ENCODE results near the gene ADCY1. TPM values are rescaled to one million over a fixed set of nuclear protein-coding genes. Genes with fewer than 3 reads are reported as not detected.

ADCY1 gene
- total and polyA plus RNA-seq, 5 donors from 2014 or later = not detected

DNA sequence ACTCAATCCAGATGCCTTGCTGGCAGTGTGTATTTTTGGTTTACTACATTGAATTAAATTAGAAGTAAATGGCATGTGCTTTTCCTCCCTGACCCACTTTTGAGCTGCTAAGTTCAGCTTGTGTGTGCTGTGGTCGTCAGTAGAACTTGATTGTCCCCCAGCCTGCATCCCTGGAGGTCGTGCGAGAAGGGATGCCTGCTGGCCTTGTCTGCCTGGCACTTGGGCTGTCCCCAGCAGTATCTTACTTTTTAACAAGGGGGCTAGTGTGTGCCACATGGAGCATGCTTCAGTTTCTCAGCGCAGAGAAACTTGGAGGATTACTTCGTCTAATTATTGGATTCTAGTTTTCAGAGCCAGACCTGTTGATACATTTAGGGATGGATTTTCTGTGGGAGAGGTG is 80.2 kb downstream of the ADCY1 start:
- Histone ChIP-seq H3K4me1 (ENCODE audit: control insufficient read depth, insufficient read depth, low read length, poor library complexity, severe bottlenecking) (no peaks in the 10 kb centered on the region), H3K4me3 (ENCODE audit: low read depth, low read length) (no peak overlapping the region), H3K9me3 (ENCODE audit: control insufficient read depth in 2 of 2, low read length in 2 of 2) (no peaks in the 10 kb centered on the region), H3K27me3 (ENCODE audit: control insufficient read depth, insufficient read depth, low read length) (no peaks in the 10 kb centered on the region), H3K36me3 (ENCODE audit: control insufficient read depth, insufficient read depth, low read length) (no peaks in the 10 kb centered on the region), H3K27ac (ENCODE audit: insufficient read depth, low read length, poor library complexity, severe bottlenecking) (no peak overlapping the region)
- no peaks in the 10 kb centered on the region for H3K4me1 Mint-ChIP-seq
- no peak overlapping the region for H3K4me3 Mint-ChIP-seq
- H3K27ac Mint-ChIP-seq = no peak overlapping the region
- H3K36me3 Mint-ChIP-seq = no peaks in the 10 kb centered on the region
- H3K9me3 Mint-ChIP-seq = peaks cover 0 to 3% (median 0%) of the 10 kb centered on the region in 7 donors
- ATAC-seq (ENCODE audit: low read depth in 2 of 2) (no peak), DNase-seq (no peak)
- H3K27me3 Mint-ChIP-seq = peaks cover 4% of the 10 kb centered on the region

DNA sequence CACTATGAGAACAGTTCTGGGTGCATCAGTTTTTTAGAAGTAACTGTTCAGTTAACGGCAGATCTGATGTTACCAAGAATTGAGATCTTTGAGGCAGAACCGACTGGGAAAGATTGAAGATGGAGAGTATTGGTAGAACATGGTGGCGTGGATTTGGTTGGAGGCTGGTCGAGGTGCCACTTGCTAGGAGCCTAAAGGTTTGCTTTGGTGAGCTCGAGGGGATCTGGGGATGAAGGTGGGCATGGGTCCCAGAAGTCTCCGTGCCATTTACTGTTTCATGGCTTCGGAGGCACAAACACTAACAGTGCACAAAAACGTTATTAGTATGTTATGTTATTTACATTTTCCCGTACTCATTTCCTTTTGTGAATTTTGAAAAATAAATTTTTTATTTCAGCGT is 81.4 kb downstream of the ADCY1 start:
- no peak overlapping the region for H3K27ac ChIP-seq (ENCODE audit: insufficient read depth, low read length, poor library complexity, severe bottlenecking)
- H3K4me1 Mint-ChIP-seq = no peaks in the 10 kb centered on the region
- no peak overlapping the region for H3K4me3 ChIP-seq (ENCODE audit: low read depth, low read length)
- no peaks in the 10 kb centered on the region for H3K9me3 ChIP-seq (ENCODE audit: control insufficient read depth in 2 of 2, low read length in 2 of 2)
- no peak overlapping the region for H3K27ac Mint-ChIP-seq
- H3K4me3 Mint-ChIP-seq = no peak overlapping the region
- H3K36me3 Mint-ChIP-seq = no peaks in the 10 kb centered on the region
- H3K4me1 ChIP-seq (ENCODE audit: control insufficient read depth, insufficient read depth, low read length, poor library complexity, severe bottlenecking) = no peaks in the 10 kb centered on the region
- ATAC-seq (ENCODE audit: low read depth in 2 of 2) = no peak
- no peaks in the 10 kb centered on the region for H3K36me3 ChIP-seq (ENCODE audit: control insufficient read depth, insufficient read depth, low read length)
- DNase-seq = no peak
- H3K9me3 Mint-ChIP-seq = peaks cover 0 to 3% (median 0%) of the 10 kb centered on the region in 7 donors
- H3K27me3 ChIP-seq (ENCODE audit: control insufficient read depth, insufficient read depth, low read length) = no peaks in the 10 kb centered on the region
- peaks cover 4% of the 10 kb centered on the region for H3K27me3 Mint-ChIP-seq

DNA sequence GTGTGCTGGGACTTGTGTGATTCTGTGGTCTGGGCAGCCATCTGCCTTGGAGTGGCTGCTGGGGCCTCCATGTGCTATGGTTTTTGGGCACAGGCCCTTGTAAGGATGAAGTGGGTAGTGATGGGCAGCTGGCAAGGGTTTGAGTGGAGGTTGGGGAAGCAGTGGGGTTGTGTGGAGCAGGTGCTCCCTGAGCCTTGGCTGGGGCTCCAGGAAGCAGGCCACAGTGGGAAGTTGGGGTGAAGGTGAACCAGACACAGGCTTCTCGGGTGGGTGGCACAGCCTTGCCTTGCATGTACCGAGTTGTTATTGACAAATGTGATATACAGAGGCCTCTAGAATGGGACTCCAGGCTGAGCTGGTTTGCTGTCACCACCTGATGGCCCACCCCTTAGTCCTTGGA is 82.3 kb downstream of the ADCY1 start:
- no peaks in the 10 kb centered on the region for H3K27me3 ChIP-seq (ENCODE audit: control insufficient read depth, insufficient read depth, low read length)
- Mint-ChIP-seq H3K27ac (peak overlapping the region in 1 of 3 donors; percentile 84), H3K4me3 (no peak overlapping the region), H3K27me3 (peaks cover 4% of the 10 kb centered on the region), H3K9me3 (peaks cover 0 to 3% (median 0%) of the 10 kb centered on the region in 7 donors), H3K4me1 (peaks cover 0 to 2% (median 0%) of the 10 kb centered on the region in 4 donors), H3K36me3 (no peaks in the 10 kb centered on the region)
- ATAC-seq (ENCODE audit: low read depth in 2 of 2) (no peak), DNase-seq (no peak)
- no peak overlapping the region for H3K4me3 ChIP-seq (ENCODE audit: low read depth, low read length)
- H3K4me1 ChIP-seq (ENCODE audit: control insufficient read depth, insufficient read depth, low read length, poor library complexity, severe bottlenecking) = no peaks in the 10 kb centered on the region
- H3K27ac ChIP-seq (ENCODE audit: insufficient read depth, low read length, poor library complexity, severe bottlenecking) = no peak overlapping the region
- H3K9me3 ChIP-seq (ENCODE audit: control insufficient read depth in 2 of 2, low read length in 2 of 2) = no peaks in the 10 kb centered on the region
- no peaks in the 10 kb centered on the region for H3K36me3 ChIP-seq (ENCODE audit: control insufficient read depth, insufficient read depth, low read length)

DNA sequence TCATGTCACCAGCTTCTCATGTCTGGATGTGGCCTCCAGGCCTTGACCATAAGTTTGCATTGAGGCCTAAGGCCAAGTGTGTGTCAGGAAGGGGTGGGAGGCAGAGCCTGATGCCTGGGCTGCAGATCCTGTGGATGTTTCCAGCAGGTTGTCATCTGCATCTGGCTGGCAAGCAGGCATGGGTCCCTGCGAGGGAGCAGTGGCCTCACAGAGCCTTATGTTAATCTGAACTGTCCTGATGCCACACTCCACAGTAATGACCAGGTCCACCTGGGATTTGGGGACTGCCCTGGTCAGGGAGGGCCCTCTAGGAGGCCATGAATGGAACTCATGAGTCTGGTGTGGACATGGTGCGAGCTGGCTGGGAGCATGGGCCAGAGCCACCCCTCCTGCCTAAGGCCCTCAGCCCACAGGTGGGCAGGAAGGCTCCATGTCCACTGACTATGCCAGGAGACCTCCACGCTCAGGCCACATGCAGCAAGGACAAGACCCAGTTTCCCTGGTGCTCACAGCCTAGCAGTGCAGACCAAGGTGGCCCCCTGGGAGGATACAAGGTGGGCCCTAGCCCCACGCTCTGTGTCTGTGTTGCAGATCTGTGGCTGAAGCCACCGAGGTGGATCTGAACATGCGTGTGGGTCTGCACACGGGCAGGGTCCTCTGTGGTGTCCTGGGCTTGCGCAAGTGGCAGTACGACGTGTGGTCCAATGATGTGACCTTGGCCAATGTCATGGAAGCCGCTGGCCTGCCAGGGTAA is 83.1 kb downstream of the ADCY1 start:
- Histone ChIP-seq H3K27ac (ENCODE audit: insufficient read depth, low read length, poor library complexity, severe bottlenecking) (no peak overlapping the region), H3K9me3 (ENCODE audit: control insufficient read depth in 2 of 2, low read length in 2 of 2) (no peaks in the 10 kb centered on the region), H3K27me3 (ENCODE audit: control insufficient read depth, insufficient read depth, low read length) (no peaks in the 10 kb centered on the region), H3K4me3 (ENCODE audit: low read depth, low read length) (no peak overlapping the region), H3K4me1 (ENCODE audit: control insufficient read depth, insufficient read depth, low read length, poor library complexity, severe bottlenecking) (no peaks in the 10 kb centered on the region), H3K36me3 (ENCODE audit: control insufficient read depth, insufficient read depth, low read length) (no peaks in the 10 kb centered on the region)
- Mint-ChIP-seq H3K36me3 (no peaks in the 10 kb centered on the region), H3K4me3 (no peak overlapping the region), H3K4me1 (peaks cover 0 to 2% (median 0%) of the 10 kb centered on the region in 4 donors), H3K27ac (no peak overlapping the region), H3K9me3 (peaks cover 0 to 3% (median 0%) of the 10 kb centered on the region in 7 donors), H3K27me3 (peaks cover 4% of the 10 kb centered on the region)
- no peak for DNase-seq
- no peak for ATAC-seq (ENCODE audit: low read depth in 2 of 2)

DNA sequence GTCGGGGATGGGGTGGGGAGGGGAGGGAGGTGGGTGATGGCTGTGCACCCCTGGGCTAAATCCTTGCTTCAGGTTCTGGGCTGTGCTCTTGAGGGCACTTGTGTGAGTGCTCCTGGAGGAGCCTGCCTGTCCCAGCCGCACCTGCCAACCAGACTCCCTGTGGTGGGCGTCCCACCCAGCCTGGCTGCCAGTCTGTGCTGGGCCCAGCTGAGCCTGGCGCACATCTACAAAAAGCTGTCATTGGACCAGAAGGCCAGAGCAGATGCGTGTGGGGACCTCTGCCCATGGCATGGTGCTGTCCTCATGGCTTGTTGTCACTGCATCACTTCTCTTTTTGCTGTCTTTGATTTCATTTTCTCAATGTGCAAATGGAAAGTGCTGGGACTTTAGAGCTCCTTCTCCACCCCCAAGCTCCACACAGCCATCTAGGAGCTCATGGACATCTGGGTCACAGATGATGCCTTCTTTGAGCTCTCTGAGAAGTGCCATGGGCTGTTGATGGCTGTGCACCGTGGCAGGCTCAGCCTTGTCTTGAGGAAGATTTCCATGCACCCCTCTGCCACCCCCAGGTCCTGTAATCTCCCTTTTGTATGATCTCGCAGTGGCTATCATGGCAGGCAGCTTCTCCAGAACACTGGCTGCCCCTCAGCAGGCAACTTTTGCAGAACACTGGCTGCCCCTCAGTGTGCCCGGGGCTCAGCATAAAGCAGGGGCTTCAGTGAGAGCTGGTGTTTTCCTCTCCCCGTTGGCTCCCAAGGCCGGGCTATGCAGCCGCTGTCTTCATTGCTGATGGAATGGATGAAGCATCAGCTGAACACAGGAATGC is 83.9 kb downstream of the ADCY1 start:
- no peaks in the 10 kb centered on the region for H3K9me3 ChIP-seq (ENCODE audit: control insufficient read depth in 2 of 2, low read length in 2 of 2)
- Mint-ChIP-seq H3K9me3 (peaks cover 0 to 3% (median 0%) of the 10 kb centered on the region in 7 donors), H3K27me3 (peaks cover 4% of the 10 kb centered on the region), H3K4me3 (no peak overlapping the region), H3K36me3 (no peaks in the 10 kb centered on the region), H3K4me1 (peaks cover 0 to 2% (median 0%) of the 10 kb centered on the region in 4 donors), H3K27ac (no peak overlapping the region)
- no peaks in the 10 kb centered on the region for H3K27me3 ChIP-seq (ENCODE audit: control insufficient read depth, insufficient read depth, low read length)
- H3K36me3 ChIP-seq (ENCODE audit: control insufficient read depth, insufficient read depth, low read length) = no peaks in the 10 kb centered on the region
- ATAC-seq (ENCODE audit: low read depth in 2 of 2) (no peak), DNase-seq (no peak)
- H3K4me3 ChIP-seq (ENCODE audit: low read depth, low read length) = no peak overlapping the region
- H3K27ac ChIP-seq (ENCODE audit: insufficient read depth, low read length, poor library complexity, severe bottlenecking) = no peak overlapping the region
- H3K4me1 ChIP-seq (ENCODE audit: control insufficient read depth, insufficient read depth, low read length, poor library complexity, severe bottlenecking) = no peaks in the 10 kb centered on the region

- Mint-ChIP-seq H3K9me3 (peaks cover 0 to 3% (median 0%) of the 10 kb centered on the region in 7 donors), H3K27me3 (peaks cover 4% of the 10 kb centered on the region), H3K36me3 (no peaks in the 10 kb centered on the region), H3K4me1 (peaks cover 0 to 2% (median 0%) of the 10 kb centered on the region in 4 donors), H3K27ac (no peak overlapping the region), H3K4me3 (no peak overlapping the region)
- no peak overlapping the region for H3K27ac ChIP-seq (ENCODE audit: insufficient read depth, low read length, poor library complexity, severe bottlenecking)
- H3K4me3 ChIP-seq (ENCODE audit: low read depth, low read length) = no peak overlapping the region
- ATAC-seq (ENCODE audit: low read depth in 2 of 2) (no peak), DNase-seq (no peak)
- H3K9me3 ChIP-seq (ENCODE audit: control insufficient read depth in 2 of 2, low read length in 2 of 2) = no peaks in the 10 kb centered on the region
- no peaks in the 10 kb centered on the region for H3K27me3 ChIP-seq (ENCODE audit: control insufficient read depth, insufficient read depth, low read length)
- no peaks in the 10 kb centered on the region for H3K36me3 ChIP-seq (ENCODE audit: control insufficient read depth, insufficient read depth, low read length)
- no peaks in the 10 kb centered on the region for H3K4me1 ChIP-seq (ENCODE audit: control insufficient read depth, insufficient read depth, low read length, poor library complexity, severe bottlenecking)
Observed at GRCh38 chr7:45658716-45659495, 84.7 kb downstream of the ADCY1 start.

DNA sequence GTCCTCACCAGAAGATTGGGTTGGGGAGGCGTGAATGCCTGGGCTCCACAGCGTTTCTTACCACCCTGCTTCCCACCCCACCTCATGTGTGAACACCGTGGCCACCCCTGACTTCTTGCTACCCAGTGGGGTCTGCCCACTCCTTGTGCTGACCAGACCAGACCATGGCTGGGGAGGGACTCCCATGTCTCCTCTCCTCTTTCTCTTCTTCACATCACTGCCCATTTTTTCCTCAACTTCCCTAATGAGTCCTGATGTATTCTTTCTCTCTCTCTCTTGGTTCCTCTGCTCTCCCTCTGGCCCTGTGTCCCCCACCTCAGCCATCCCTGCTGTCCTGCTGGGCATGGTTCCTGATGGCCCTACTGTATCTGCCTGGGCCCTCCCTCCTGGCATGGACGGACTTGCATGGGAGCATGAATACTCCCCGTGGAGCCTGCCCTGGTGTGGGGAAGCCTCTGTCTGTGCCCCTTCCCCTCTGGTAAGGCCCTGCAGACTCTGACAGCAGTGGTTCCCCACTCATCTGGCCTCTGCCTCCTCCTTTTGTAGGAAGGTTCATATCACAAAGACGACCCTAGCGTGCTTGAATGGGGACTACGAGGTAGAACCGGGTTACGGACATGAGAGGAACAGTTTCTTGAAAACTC is 85.5 kb downstream of the ADCY1 start:
- H3K27me3 Mint-ChIP-seq = peaks cover 4% of the 10 kb centered on the region
- H3K4me3 Mint-ChIP-seq = no peak overlapping the region
- H3K9me3 Mint-ChIP-seq = peaks cover 0 to 3% (median 0%) of the 10 kb centered on the region in 7 donors
- H3K36me3 Mint-ChIP-seq = no peaks in the 10 kb centered on the region
- DNase-seq (no peak), ATAC-seq (ENCODE audit: low read depth in 2 of 2) (no peak)
- Histone ChIP-seq H3K4me3 (ENCODE audit: low read depth, low read length) (no peak overlapping the region), H3K27ac (ENCODE audit: insufficient read depth, low read length, poor library complexity, severe bottlenecking) (no peak overlapping the region), H3K27me3 (ENCODE audit: control insufficient read depth, insufficient read depth, low read length) (no peaks in the 10 kb centered on the region), H3K36me3 (ENCODE audit: control insufficient read depth, insufficient read depth, low read length) (no peaks in the 10 kb centered on the region), H3K9me3 (ENCODE audit: control insufficient read depth in 2 of 2, low read length in 2 of 2) (no peaks in the 10 kb centered on the region), H3K4me1 (ENCODE audit: control insufficient read depth, insufficient read depth, low read length, poor library complexity, severe bottlenecking) (no peaks in the 10 kb centered on the region)
- no peak overlapping the region for H3K27ac Mint-ChIP-seq
- peaks cover 0 to 2% (median 0%) of the 10 kb centered on the region in 4 donors for H3K4me1 Mint-ChIP-seq
